Measurements from ENCODE around the gene TOPORS. TPM values are rescaled to one million over a fixed set of nuclear protein-coding genes. Genes with fewer than 3 reads are reported as not detected.

TOPORS gene
- polyA plus RNA-seq, 1 of the 3 experiments (the other 2 are of a cell fraction) = 4.9 TPM

DNA sequence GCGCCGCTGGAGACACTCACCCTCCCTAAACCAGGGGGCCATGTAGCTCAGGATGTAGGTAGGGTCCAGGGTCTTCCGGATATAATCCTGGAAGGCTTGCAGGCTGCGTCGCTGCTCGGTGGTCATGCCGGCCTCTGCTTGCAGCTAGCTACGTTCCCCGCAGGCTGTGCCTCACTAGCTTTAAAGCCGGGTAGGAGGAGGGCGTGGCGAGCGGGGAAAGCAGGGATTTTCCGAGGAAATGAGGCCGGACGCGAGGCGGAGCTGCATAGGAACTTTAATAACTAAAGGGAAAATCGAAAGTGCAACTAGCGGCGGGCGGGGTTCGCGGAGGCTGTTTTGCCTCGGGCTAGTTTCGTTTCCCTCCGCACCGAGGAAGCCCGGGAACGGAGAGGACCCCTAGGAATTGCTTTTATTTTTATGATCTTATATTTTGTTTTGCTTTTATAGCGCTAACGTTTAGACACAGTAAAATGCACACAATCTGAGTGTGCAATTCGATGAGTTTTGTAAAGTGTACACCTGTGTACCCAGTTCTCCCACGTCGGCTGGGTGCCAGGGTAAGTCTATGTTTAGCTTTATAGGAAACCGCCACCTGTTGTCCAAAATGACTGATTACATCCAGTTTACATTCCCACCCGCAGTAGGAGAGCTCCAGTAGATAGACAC, 26.2 kb downstream of the TOPORS start, which contains the start of gene RIGI (continued):
- TF ChIP-seq ELF1 (IDR thresholded peaks at IDR 0.05) = peak; percentile 36; the same call in 1 of the 2 replicates
- TF ChIP-seq POLR2AphosphoS5 (IDR thresholded peaks at IDR 0.05; ENCODE audit: low read depth, low read length) = peak; percentile 40; the same call in 1 of the 2 replicates

- peak overlapping the region; percentile 70 to 79 for H3K4me3 ChIP-seq (ENCODE audit: low read depth in 2 of 2, low read length in 1 of 2)
- H3K9me2 ChIP-seq = no peaks in the 10 kb centered on the region
- H3F3A ChIP-seq (replicated peaks; ENCODE audit: insufficient read depth) = peaks cover 13% of the 10 kb centered on the region
- H3K27me3 ChIP-seq (ENCODE audit: insufficient read depth) = no peaks in the 10 kb centered on the region
- H4K20me1 ChIP-seq (ENCODE audit: insufficient read depth) = no peaks in the 10 kb centered on the region
- H3K27ac ChIP-seq (ENCODE audit: low read depth in 2 of 2, low read length in 1 of 2) = peak overlapping the region; percentile 72 to 86; a peak in 3 of 4 replicates
- peak overlapping the region; percentile 90 for H2AFZ ChIP-seq (ENCODE audit: low read depth)
- TF ChIP-seq FOXJ3 (CRISPR knock-in tag; IDR thresholded peaks at IDR 0.05) (no peak), TCF12 (IDR thresholded peaks at IDR 0.05) (no peak), RFX5 (IDR thresholded peaks at IDR 0.05; ENCODE audit: low read length) (no peak), USF1 (IDR thresholded peaks at IDR 0.05; ENCODE audit: borderline replicate concordance, low read depth) (no peak), GABPA (IDR thresholded peaks at IDR 0.05; ENCODE audit: low read depth) (no peak), SMC3 (IDR thresholded peaks at IDR 0.05; ENCODE audit: low read depth, low read length) (no peak), YY1 (IDR thresholded peaks at IDR 0.05; ENCODE audit: low read depth) (no peak), CHD2 (IDR thresholded peaks at IDR 0.05; ENCODE audit: low read length, partially characterized antibody) (no peak), MEF2A (IDR thresholded peaks at IDR 0.05; ENCODE audit: borderline replicate concordance, low read depth) (no peak), POLR2AphosphoS5 (IDR thresholded peaks at IDR 0.05; ENCODE audit: low read depth, low read length) (no peak), EP300 (IDR thresholded peaks at IDR 0.05; ENCODE audit: borderline replicate concordance in 1 of 2, low read depth in 1 of 2, low read length in 1 of 2) (no peak), NFIC (IDR thresholded peaks at IDR 0.05; ENCODE audit: borderline replicate concordance) (no peak), TAF1 (IDR thresholded peaks at IDR 0.05; ENCODE audit: borderline replicate concordance, low read depth, low read length) (no peak), MXI1 (IDR thresholded peaks at IDR 0.05; ENCODE audit: low read depth, low read length) (no peak)
- TF ChIP-seq, protein P1, sequence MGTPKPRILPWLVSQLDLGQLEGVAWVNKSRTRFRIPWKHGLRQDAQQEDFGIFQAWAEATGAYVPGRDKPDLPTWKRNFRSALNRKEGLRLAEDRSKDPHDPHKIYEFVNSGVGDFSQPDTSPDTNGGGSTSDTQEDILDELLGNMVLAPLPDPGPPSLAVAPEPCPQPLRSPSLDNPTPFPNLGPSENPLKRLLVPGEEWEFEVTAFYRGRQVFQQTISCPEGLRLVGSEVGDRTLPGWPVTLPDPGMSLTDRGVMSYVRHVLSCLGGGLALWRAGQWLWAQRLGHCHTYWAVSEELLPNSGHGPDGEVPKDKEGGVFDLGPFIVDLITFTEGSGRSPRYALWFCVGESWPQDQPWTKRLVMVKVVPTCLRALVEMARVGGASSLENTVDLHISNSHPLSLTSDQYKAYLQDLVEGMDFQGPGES (IDR thresholded peaks at IDR 0.05; ENCODE audit: low read depth, low read length) = no peak
- H3K79me2 ChIP-seq (ENCODE audit: insufficient read depth) = peaks cover 23% of the 10 kb centered on the region
- WGBS (ENCODE audit: low lambda C conversion rate) = 54% methylated on average over 4 of the region's 4 CpGs
- no peaks in the 10 kb centered on the region for H3K9me3 ChIP-seq
- peak overlapping the region; percentile 74 for H3K9ac ChIP-seq
- POLR2A ChIA-PET = interaction anchor here (1.1 to 1.4 kb wide), 2 partner anchors 46 to 146 kb away, joined by 4 read pairs; no protein-coding TSS in a partner anchor
- peak overlapping the region; percentile 91 for H3K4me2 ChIP-seq
- CTCF ChIA-PET = interaction anchor here (0.6 to 7.4 kb wide), 23 partner anchors 10 to 443 kb away, joined by 3 to 127 read pairs (median 6); partner anchors contain the start of genes ACO1 and NDUFB6
- H3K36me3 ChIP-seq (replicated peaks in 1 of 2; ENCODE audit: control insufficient read depth in 1 of 2, insufficient read depth in 2 of 2, low read length in 1 of 2) = peaks cover 0 to 6% of the 10 kb centered on the region in 2 experiments
- H3K4me1 ChIP-seq (ENCODE audit: control insufficient read depth in 1 of 2, insufficient read depth in 2 of 2, low read depth in 1 of 2, low read length in 1 of 2) = peaks cover 0 to 7% of the 10 kb centered on the region in 2 experiments; a peak in 3 of 4 replicates
- no peak for DNase-seq
These were observed 26.7 kb downstream of the TOPORS start for GRCh38 chr9:32525709-32526030.

All from SK-N-SH (cell line).